Activated naive CD4-positive, alpha-beta T cell treated with anti-CD3 and anti-CD28 coated beads, Interleukin-2, amount 50 U/mL, for 24 hours (primary cell): Measurements from ENCODE around the gene RTEL1.
"Not testable (repeated sequence)": the region's sequence is repeated elsewhere in the genome, so short reads cannot be mapped to it uniquely, and the experiment has no call there.

ENCODE experiments used
- H3K27ac Mint-ChIP-seq: one replicate; pipeline ENCODE4 v1.8.0; 2021; ENCODE audit warnings: mild to moderate bottlenecking, mixed read lengths
- H3K27me3 Mint-ChIP-seq: one replicate; pipeline ENCODE4 v1.8.0; 2021; ENCODE audit warnings: mixed read lengths
- H3K36me3 Mint-ChIP-seq: one replicate; pipeline ENCODE4 v1.8.0; 2021; ENCODE audit warnings: mixed read lengths
- H3K4me1 Mint-ChIP-seq: one replicate; pipeline ENCODE4 v1.8.0; 2021; ENCODE audit warnings: mixed read lengths
- H3K4me3 Mint-ChIP-seq: one replicate; pipeline ENCODE4 v1.8.0; 2021; ENCODE audit warnings: mild to moderate bottlenecking, mixed read lengths
- H3K9me3 Mint-ChIP-seq: one replicate; pipeline ENCODE4 v1.8.0; 2021; ENCODE audit warnings: mixed read lengths

The RTEL1 gene

DNA sequence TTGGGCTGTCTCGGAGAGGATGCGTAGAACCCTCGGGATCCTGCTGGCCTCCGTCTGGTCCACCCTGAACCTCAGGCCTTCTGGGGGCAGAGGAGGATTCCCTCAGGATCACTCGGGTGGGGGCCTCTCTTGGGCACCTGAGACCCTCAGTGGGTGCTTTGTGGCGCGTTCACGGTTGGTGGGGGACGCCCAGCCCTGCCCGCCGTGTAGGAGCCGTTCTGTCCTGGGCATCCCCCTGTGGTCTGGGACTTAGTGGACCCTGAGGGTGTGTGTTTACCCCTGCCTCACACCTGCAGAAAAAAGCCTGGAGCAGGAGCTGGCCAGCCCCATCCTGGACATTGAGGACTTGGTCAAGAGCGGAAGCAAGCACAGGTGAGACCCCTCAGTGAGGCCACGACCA lies 7.6 kb downstream of the RTEL1 start:
- no peaks in the 10 kb centered on the region for H3K27me3 Mint-ChIP-seq
- no peak overlapping the region for H3K27ac Mint-ChIP-seq
- no peaks in the 10 kb centered on the region for H3K9me3 Mint-ChIP-seq
- no peak overlapping the region for H3K4me3 Mint-ChIP-seq
- H3K36me3 Mint-ChIP-seq: peaks cover 12% of the 10 kb centered on the region
- H3K4me1 Mint-ChIP-seq: no peaks in the 10 kb centered on the region

DNA sequence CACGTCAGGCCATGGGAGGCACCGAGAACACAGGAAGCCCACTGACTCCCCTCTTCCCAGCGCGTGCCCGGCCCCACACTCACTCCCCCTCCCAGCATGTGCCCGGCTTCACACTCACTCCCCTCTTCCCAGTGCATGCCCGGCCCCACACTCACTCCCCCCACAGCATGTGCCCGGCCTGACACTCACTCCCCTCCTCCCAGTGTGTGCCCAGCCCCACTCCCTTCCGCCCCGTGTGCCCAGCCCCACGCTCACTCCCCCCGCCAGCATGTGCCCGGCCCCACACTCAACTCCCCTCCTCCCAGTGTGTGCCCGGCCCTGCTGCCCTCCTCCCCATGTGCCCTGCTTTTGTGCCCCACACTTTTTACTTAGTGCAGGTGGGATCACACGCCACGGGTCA lies 9.7 kb downstream of the RTEL1 start:
- H3K36me3 Mint-ChIP-seq: peaks cover 9% of the 10 kb centered on the region
- no peaks in the 10 kb centered on the region for H3K4me1 Mint-ChIP-seq
- no peaks in the 10 kb centered on the region for H3K27me3 Mint-ChIP-seq
- H3K4me3 Mint-ChIP-seq: no peak overlapping the region
- H3K27ac Mint-ChIP-seq: no peak overlapping the region
- no peaks in the 10 kb centered on the region for H3K9me3 Mint-ChIP-seq

DNA sequence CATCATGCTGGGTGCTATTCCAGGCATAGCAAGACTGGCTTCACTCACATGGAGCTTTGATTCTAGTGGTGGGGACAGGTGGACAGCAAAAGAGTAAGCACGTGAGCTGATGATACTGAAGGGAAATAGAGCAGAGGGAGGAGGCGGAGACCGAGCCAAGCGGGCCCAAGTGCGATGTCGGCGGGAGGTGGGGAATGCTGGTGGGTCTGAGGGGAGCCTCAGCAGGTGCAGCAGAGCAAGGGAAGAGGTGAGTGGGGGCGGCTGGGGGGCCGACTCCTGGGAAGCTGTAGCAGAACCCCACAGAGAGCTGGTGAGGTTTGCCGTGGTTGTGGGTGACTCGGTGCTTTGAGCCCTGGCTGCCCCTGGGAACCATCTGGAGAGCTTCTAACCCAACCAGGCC lies 10.2 kb downstream of the RTEL1 start:
- no peaks in the 10 kb centered on the region for H3K4me1 Mint-ChIP-seq
- H3K27me3 Mint-ChIP-seq: no peaks in the 10 kb centered on the region
- H3K9me3 Mint-ChIP-seq: no peaks in the 10 kb centered on the region
- H3K4me3 Mint-ChIP-seq: no peak overlapping the region
- H3K36me3 Mint-ChIP-seq: peaks cover 9% of the 10 kb centered on the region
- H3K27ac Mint-ChIP-seq: no peak overlapping the region

DNA sequence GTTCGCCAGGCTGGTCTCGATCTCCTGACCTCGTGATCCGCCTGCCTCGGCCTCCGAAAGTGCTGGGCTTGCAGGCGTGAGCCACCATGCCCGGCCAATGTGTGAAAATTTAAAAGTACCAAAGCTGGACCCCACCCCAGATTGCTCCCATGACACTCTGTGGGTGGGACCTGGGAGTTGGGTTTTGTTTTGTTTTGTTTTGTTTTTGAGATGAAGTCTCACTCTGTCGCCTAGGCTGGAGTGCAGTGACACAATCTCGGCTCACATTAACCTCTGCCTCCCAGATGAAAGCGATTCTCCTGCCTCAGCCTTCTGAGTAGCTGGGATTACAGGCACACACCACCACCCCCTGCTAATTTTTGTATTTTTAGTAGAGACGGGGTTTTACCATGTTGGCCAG lies 13.6 kb downstream of the RTEL1 start:
- H3K4me3 Mint-ChIP-seq, H3K36me3 Mint-ChIP-seq, H3K27me3 Mint-ChIP-seq, H3K9me3 Mint-ChIP-seq, H3K27ac Mint-ChIP-seq, H3K4me1 Mint-ChIP-seq: not testable (repeated sequence)

GRCh38 chr20:63672666-63673065 lies 14.6 kb downstream of the RTEL1 start:
- Mint-ChIP-seq H3K36me3 (peaks cover 7% of the 10 kb centered on the region), H3K9me3 (no peaks in the 10 kb centered on the region), H3K4me1 (no peaks in the 10 kb centered on the region), H3K27ac (no peak overlapping the region), H3K27me3 (no peaks in the 10 kb centered on the region), H3K4me3 (no peak overlapping the region)

DNA sequence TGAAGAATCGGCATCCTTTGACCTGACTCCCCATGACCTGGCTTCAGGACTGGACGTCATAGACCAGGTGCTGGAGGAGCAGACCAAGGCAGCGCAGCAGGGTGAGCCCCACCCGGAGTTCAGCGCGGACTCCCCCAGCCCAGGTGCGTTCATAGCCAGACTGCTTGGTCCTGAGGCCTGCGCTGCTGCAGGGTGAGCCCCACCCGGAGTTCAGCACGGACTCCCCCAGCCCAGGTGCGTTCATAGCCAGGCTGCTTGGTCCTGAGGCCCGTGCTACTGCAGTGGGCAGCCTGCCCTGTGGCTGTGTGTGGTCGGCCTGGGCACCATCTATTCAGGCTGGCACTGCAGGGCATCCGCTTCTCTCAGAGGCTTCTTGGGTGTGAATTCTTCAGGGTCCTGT lies 15.8 kb downstream of the RTEL1 start:
- no peaks in the 10 kb centered on the region for H3K9me3 Mint-ChIP-seq
- no peaks in the 10 kb centered on the region for H3K4me1 Mint-ChIP-seq
- H3K27ac Mint-ChIP-seq: no peak overlapping the region
- peaks cover 5% of the 10 kb centered on the region for H3K36me3 Mint-ChIP-seq
- no peaks in the 10 kb centered on the region for H3K27me3 Mint-ChIP-seq
- no peak overlapping the region for H3K4me3 Mint-ChIP-seq

DNA sequence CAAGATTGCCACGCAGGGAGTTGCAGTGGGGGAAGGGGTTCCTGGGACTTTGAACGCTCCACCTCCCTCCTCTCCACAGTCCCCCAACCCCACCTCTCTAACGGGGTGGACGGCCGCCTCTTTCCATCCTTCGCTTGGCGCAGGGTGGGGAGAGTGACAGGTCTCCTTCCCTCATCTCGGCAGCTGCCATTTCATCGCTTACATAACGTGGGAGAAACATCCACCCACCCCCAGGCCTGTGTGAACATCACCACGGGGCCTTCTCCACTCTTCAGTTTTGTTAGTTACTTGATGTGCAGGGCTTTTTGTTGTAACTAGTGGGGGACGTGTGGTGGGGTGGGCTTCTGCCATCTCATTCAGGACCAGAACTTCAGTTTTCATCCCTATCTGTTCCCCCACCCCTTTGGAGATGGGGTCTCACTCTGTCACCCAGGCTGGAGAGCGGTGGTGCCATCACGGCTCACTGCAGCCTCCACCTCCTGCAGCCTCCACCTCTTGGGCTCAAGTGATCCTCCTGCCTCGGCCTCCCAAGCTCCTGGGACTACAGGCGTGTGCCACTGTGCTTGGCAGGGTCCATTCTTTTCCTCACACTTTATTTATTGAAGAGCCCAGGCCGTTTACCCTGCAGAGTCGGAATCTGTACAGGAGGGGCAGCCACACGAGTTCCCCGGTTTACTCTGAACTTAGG lies 17.7 kb downstream of the RTEL1 start:
- no peak overlapping the region for H3K27ac Mint-ChIP-seq
- H3K4me3 Mint-ChIP-seq: no peak overlapping the region
- H3K27me3 Mint-ChIP-seq: no peaks in the 10 kb centered on the region
- no peaks in the 10 kb centered on the region for H3K4me1 Mint-ChIP-seq
- H3K9me3 Mint-ChIP-seq: no peaks in the 10 kb centered on the region
- H3K36me3 Mint-ChIP-seq: no peaks in the 10 kb centered on the region

DNA sequence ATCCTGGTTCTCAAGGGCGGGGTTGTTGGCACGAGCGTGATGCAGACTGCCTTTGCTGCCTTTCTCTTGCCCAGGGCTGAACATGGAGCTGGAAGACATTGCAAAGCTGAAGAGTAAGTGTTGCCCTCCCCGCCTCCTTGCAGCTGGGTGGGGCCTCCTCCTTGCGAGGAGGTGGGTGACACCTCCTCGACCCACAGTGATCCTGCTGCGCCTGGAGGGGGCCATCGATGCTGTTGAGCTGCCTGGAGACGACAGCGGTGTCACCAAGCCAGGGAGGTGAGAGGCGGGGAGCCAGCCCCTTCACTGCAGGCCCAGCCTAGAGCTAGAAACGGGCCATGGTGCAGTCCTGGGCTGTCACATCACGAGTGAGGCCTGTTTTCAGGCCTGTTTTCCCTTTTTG lies 20.0 kb downstream of the RTEL1 start:
- Mint-ChIP-seq H3K27me3 (no peaks in the 10 kb centered on the region), H3K9me3 (no peaks in the 10 kb centered on the region), H3K27ac (no peak overlapping the region), H3K4me1 (no peaks in the 10 kb centered on the region), H3K4me3 (no peak overlapping the region), H3K36me3 (no peaks in the 10 kb centered on the region)

- Mint-ChIP-seq H3K27ac (no peak overlapping the region), H3K9me3 (no peaks in the 10 kb centered on the region), H3K4me1 (peaks cover 2% of the 10 kb centered on the region), H3K27me3 (no peaks in the 10 kb centered on the region), H3K36me3 (no peaks in the 10 kb centered on the region), H3K4me3 (no peak overlapping the region)
These were observed 20.8 kb downstream of the RTEL1 start for GRCh38 chr20:63678667-63679465.

DNA sequence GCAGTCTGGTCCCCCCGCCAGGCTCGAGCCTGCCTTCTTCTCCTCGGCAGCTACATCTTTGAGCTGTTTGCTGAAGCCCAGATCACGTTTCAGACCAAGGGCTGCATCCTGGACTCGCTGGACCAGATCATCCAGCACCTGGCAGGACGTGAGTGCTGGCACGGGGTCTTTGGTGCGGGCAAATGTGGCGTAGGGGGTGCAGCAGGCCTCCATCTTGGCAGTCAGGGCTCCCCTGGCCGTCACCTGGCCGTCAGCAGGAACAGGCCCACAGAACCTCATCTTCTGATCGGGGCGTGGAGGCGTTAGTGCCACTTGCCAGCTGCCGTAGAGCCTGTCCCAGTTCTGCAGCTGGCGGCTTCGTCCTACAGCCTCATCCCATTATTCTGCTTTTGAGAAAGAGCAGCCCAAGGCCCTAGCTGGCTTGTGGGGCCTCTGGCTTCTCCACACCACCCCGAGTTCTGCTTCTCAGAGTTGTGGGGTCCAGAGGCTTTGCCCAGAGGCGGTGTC lies 21.7 kb downstream of the RTEL1 start:
- Mint-ChIP-seq H3K9me3 (no peaks in the 10 kb centered on the region), H3K36me3 (no peaks in the 10 kb centered on the region), H3K4me3 (no peak overlapping the region), H3K27ac (no peak overlapping the region), H3K4me1 (peaks cover 3% of the 10 kb centered on the region), H3K27me3 (no peaks in the 10 kb centered on the region)

DNA sequence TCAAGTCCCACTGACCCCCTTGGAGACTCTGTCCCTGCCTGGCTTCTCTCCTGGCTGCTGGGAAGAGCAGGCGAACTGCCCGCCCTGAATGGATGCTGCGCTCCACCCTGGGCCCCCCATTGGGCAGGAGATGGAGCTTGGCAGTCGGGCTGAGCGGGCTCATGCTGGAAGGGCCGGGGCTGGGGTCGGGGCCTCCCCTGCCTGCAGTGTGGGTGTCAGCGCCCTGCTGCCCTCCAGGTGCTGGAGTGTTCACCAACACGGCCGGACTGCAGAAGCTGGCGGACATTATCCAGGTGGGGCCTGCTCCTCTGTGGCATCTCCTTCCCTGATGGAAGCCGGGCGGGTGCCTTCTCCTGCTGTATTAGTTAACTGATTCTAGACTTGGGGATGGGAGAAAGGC lies 22.3 kb downstream of the RTEL1 start:
- Mint-ChIP-seq H3K27ac (no peak overlapping the region), H3K4me3 (no peak overlapping the region), H3K4me1 (peaks cover 3% of the 10 kb centered on the region), H3K27me3 (no peaks in the 10 kb centered on the region), H3K36me3 (no peaks in the 10 kb centered on the region), H3K9me3 (no peaks in the 10 kb centered on the region)

- H3K27me3 Mint-ChIP-seq: no peaks in the 10 kb centered on the region
- no peak overlapping the region for H3K27ac Mint-ChIP-seq
- no peak overlapping the region for H3K4me3 Mint-ChIP-seq
These were observed 22.9 kb downstream of the RTEL1 start for GRCh38 chr20:63680857-63681608.

DNA sequence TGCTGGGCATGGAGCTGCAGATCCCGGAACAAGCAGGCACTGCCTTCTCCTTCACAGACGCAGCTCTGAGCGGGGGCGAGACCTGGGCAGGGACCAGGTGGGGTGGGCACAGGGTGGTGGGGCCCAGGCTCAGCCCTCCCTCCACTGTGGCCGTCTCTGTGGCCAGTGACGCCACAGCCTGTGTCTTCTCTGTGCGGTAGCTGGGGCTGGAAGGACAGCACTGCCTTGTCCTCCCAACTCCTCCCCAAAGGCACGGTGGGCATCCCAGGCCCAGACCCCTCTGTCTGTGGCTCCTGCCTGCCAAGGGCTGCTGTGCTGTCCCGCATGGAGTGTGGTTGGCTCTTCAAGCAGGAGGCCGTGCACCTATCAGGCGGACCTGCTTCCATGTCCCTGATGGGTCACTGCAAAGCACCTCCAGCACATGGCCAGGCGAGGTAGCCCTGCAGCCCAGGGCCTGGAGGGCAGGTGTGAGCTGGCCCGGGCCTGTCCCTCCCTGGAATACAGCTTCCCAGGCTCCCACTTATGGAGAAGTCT lies 23.6 kb downstream of the RTEL1 start:
- peaks cover 5% of the 10 kb centered on the region for H3K4me1 Mint-ChIP-seq
- no peak overlapping the region for H3K4me3 Mint-ChIP-seq
- H3K36me3 Mint-ChIP-seq: no peaks in the 10 kb centered on the region
- no peaks in the 10 kb centered on the region for H3K27me3 Mint-ChIP-seq
- no peaks in the 10 kb centered on the region for H3K9me3 Mint-ChIP-seq
- H3K27ac Mint-ChIP-seq: no peak overlapping the region

More at GRCh38 chr20:63680857-63681608, 22.9 kb downstream of the RTEL1 start:
- Mint-ChIP-seq H3K9me3 (no peaks in the 10 kb centered on the region), H3K4me1 (peaks cover 3% of the 10 kb centered on the region), H3K36me3 (no peaks in the 10 kb centered on the region)

- no peak overlapping the region for H3K27ac Mint-ChIP-seq
- H3K36me3 Mint-ChIP-seq: no peaks in the 10 kb centered on the region
These were observed 24.4 kb downstream of the RTEL1 start for GRCh38 chr20:63682384-63683139.

More at GRCh38 chr20:63682384-63683139, 24.4 kb downstream of the RTEL1 start:
- Mint-ChIP-seq H3K4me3 (no peak overlapping the region), H3K9me3 (no peaks in the 10 kb centered on the region), H3K27me3 (no peaks in the 10 kb centered on the region), H3K4me1 (peaks cover 8% of the 10 kb centered on the region)
